22Rv1 (cell line): Measurements from ENCODE around the gene ANGEL1.

Source experiments
- H3K27ac ChIP-seq: fragments of 450-650 bp; 2 replicates; pipeline ENCODE4 v1.5.1; 2017
- ZFX ChIP-seq: fragments of 450-650 bp; IDR thresholded peaks from 2 replicates; pipeline ENCODE4 v1.6.1; 2017; ENCODE audit warnings: antibody characterized with exemption, borderline replicate concordance
- TF ChIP-seq, protein P1 (sequence below): fragments of 450-650 bp; IDR thresholded peaks from 2 replicates; pipeline ENCODE4 v1.5.1; 2017; ENCODE audit warnings: mild to moderate bottlenecking

ANGEL1 gene

DNA sequence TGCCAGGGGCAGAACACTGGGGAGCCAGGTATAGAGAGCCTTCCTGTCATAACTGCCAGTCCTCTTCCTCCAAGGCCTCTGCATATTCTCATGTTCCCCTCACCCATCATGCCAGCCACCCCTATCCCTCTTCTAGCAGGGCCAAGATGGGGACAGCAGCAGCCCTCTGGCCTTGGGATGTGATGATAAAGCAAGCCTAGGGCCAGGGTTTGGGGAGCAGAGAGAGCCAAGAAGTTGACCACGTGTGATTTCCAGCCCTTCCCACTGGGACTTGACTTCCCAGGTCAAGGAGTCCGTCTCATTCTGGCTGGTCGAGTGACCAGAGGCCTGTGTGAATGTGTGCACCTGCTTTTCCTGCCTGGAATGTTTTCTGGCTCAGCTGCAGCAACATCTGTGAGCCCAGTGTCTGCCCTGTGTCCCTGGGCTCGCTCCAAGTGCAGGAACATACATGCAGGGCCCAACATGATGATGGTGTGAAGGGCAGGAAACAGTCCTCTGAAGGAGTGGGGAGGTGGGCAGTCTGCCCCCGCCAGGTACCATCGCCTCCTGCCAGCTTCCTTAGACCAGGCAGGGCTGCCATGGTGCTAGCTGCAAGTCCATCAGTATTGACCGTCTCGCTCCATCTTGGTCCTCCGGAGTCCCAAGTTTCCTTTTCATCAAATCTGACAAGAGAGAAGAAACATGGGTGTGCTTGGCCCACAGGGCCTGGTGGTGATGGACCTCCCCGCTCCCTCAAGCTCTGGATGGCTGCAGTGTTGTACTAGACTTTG lies 30.4 kb downstream of the ANGEL1 start:
- TF ChIP-seq, protein P1, sequence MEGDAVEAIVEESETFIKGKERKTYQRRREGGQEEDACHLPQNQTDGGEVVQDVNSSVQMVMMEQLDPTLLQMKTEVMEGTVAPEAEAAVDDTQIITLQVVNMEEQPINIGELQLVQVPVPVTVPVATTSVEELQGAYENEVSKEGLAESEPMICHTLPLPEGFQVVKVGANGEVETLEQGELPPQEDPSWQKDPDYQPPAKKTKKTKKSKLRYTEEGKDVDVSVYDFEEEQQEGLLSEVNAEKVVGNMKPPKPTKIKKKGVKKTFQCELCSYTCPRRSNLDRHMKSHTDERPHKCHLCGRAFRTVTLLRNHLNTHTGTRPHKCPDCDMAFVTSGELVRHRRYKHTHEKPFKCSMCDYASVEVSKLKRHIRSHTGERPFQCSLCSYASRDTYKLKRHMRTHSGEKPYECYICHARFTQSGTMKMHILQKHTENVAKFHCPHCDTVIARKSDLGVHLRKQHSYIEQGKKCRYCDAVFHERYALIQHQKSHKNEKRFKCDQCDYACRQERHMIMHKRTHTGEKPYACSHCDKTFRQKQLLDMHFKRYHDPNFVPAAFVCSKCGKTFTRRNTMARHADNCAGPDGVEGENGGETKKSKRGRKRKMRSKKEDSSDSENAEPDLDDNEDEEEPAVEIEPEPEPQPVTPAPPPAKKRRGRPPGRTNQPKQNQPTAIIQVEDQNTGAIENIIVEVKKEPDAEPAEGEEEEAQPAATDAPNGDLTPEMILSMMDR: no peak
- TF ChIP-seq ZFX: no peak
- no peak overlapping the region for H3K27ac ChIP-seq

DNA sequence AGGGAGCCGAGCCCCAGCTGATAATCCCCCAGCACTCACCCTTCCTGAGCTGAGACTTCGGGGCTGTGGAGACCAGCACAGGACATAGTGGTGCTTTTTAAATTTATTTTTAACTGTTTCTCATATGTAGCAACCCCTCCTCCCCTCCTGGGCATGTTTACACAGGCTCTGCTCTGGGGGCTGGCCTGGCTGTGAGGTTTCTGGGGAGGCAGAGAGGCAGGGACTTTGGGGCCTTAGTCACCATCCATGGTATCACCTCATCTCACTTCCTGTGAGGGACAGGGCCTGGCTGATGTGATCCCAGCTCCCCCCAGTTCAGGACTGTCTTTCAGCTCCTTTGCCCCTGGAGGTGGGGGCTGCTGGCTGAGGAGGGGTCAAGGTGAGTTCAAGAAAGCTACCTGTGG lies 31.0 kb downstream of the ANGEL1 start:
- H3K27ac ChIP-seq: no peak overlapping the region
- no peak for TF ChIP-seq ZFX
- TF ChIP-seq, protein P1: no peak

- no peak for TF ChIP-seq ZFX
- TF ChIP-seq, protein P1: no peak
- no peak overlapping the region for H3K27ac ChIP-seq
Measured at GRCh38 chr14:76780875-76781647, 31.6 kb downstream of the ANGEL1 start.

DNA sequence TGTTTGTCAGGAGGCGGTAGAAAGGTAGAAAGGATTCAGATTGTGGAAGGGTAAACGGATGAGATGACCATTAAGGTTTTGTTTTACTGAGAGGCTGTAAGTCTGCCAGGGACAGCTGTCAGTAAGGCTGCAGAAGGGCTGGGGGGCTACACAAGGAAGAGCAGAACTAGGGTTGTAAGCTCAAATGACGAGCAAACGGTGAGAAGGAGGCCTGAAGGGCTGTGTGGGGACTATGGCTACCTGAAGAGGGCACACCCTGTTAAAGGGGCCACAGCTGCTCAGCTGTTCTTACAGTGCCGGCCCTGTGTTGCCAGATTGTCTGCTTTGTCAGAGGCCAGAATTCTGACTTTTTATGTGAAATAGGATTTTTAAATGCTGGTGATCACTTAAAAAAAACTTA lies 32.3 kb downstream of the ANGEL1 start:
- no peak for TF ChIP-seq ZFX
- TF ChIP-seq, protein P1: no peak
- no peak overlapping the region for H3K27ac ChIP-seq

DNA sequence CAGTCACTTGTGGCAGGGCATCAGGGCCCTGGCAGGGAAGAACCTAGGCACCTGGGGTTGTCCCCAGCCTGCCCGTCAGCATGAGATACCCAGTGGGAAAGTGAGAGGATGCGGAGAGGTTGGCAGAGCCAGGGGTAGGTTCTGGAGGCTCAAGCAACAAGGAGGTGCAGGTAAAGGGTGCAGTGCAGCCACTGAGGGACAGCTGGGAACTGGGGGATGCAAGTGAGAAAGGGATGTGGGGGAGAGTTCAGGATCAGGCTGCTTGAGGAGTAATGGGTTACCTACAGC lies 32.7 kb downstream of the ANGEL1 start:
- TF ChIP-seq, protein P1: no peak
- no peak for TF ChIP-seq ZFX
- no peak overlapping the region for H3K27ac ChIP-seq

DNA sequence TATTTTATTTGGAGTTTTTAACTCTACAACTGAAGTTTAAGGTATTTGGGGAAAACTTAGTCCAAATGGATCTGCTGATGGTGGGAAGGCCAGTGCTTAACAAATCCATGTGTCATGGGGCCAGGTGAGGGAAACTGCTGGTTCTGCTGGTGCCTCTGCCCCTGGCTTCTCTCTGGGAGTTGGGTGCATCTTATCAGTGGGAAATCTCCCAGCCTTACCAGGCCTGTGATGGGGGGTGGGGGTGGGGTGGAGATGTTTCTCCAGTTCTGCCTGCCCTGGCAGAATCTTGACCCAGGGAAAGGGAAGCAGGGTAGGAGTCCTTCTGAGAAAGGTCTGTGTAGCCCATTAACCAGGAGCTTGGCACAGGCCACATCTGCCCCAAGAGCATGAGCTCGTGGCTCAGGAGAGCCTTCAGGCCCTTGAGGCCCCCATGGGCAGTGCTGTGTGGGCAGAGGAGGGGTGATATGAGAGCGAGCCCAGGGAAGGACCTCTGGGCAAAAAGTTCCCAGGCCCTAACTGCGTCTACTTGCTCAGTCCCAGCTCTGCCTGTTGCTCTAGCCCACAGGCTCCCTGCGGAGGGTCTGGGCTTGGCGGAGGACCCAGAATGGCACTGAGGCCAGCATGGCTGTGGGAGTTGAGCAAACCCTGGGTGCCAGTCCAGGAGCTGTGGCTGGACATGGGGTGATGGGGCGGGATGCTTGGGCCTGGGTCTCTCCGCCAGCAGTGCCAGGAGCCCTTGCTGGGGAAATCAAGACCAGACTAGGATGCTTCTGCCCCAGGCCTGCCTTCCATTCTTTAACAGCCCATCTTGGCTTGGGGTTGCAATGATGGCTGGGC lies 33.2 kb downstream of the ANGEL1 start:
- H3K27ac ChIP-seq: no peak overlapping the region
- TF ChIP-seq ZFX: no peak

DNA sequence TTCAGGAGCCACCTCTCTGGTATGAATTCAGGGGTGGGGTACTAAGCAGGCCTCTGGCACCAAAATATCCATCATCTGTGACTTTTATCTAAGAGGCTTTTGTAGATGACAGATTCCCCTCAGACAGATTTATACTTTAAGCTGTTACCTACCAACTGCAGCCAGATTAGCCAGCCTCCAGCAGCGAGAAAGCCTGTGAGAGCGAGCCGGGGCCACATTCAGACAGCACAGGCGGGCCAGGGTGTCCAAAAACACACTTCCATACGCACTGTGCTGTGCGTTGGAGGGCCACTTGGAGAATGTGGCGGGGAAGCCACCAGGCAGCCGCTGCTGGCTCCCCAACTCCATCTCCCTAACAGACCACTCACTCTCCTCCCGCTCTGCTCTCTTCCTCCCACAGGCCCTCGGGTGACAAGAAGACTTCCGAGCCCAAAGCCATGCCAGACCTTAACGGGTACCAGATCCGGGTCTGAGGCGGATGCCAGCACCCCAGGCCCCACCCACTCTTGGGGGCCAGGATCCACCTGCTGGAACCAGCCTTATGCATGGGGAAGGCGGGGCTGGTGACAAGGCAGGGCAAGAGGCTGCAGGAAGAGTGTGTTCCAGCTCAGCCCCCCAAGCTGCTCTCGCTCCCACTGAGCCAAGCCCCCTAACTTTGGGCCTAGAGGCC lies 34.0 kb downstream of the ANGEL1 start:
- H3K27ac ChIP-seq: no peak overlapping the region

More for the DNA sequence above, 34.0 kb downstream of the ANGEL1 start:
- TF ChIP-seq ZFX: no peak
- TF ChIP-seq, protein P1: no peak
